ENCODE measurements around the gene ARRB1.

Gene ARRB1

DNA sequence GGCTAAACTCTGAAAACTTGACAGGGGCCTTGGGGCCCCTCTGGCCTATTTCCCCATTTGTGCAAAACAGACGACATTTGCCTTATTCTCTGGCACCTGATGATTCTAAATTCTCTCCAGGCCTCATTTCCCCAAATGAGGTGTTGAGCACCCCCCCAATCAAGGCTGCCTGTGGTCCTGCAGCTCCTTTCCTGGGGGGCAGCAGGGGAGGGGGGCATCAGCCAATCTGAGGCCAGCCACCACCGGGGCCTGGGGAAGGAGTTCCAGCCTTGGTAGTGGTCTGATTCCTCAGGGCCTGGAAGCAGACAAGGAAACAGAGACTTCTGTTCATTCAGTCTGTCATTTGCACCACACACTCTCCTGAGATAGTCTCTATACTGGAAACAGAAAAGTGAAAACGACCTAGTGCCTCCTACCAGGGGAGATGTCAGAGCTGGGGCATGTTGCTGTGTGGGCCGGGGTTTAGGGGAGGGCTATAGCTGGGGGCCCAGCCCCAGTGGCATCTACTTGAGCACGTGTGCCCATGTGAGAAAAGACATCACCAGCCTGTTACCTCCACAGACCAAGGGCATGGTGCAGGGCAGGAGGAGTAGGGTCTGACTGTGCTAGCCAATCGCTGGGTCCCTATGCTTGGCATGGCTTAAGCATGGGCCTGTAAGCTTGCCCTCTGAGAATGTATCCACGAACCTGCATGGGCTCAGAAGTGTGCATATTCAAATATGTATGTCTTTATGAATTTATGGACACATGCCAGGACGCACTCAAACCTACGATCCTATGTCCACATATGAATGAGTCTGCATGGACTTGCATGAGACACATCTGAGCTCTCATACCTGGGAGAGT, 112.6 kb downstream of the ARRB1 start:
- H3K9me3 ChIP-seq (ENCODE audit: control insufficient read depth, insufficient read depth, low read depth, low read length): no peaks in the 10 kb centered on the region
- CTCF ChIA-PET: interaction anchor here (0.6 to 5.4 kb wide), 7 partner anchors 8 to 537 kb away, joined by 3 to 59 read pairs (median 3); no protein-coding TSS in a partner anchor
- no peak overlapping the region for H3K4me3 ChIP-seq (ENCODE audit: low read depth, low read length)
- TF ChIP-seq ZNF707 (tag by site-specific recombination; IDR thresholded peaks at IDR 0.05) (no peak), ZNF114 (tag by site-specific recombination; IDR thresholded peaks at IDR 0.05) (no peak), MZF1 (tag by site-specific recombination; IDR thresholded peaks at IDR 0.05; ENCODE audit: borderline replicate concordance) (no peak), ZNF76 (tag by site-specific recombination; IDR thresholded peaks at IDR 0.05; ENCODE audit: borderline replicate concordance, low read depth) (no peak), GLI4 (tag by site-specific recombination; IDR thresholded peaks at IDR 0.05) (no peak), ZNF138 (tag by site-specific recombination; IDR thresholded peaks at IDR 0.05; ENCODE audit: borderline replicate concordance) (no peak), SALL2 (tag by site-specific recombination; IDR thresholded peaks at IDR 0.05; ENCODE audit: borderline replicate concordance) (no peak), BCL11B (tag by site-specific recombination; IDR thresholded peaks at IDR 0.05; ENCODE audit: low read depth) (no peak), ZNF843 (tag by site-specific recombination; IDR thresholded peaks at IDR 0.05) (no peak), ZFP37 (tag by site-specific recombination; IDR thresholded peaks at IDR 0.05) (no peak)
- TF ChIP-seq, protein P1, sequence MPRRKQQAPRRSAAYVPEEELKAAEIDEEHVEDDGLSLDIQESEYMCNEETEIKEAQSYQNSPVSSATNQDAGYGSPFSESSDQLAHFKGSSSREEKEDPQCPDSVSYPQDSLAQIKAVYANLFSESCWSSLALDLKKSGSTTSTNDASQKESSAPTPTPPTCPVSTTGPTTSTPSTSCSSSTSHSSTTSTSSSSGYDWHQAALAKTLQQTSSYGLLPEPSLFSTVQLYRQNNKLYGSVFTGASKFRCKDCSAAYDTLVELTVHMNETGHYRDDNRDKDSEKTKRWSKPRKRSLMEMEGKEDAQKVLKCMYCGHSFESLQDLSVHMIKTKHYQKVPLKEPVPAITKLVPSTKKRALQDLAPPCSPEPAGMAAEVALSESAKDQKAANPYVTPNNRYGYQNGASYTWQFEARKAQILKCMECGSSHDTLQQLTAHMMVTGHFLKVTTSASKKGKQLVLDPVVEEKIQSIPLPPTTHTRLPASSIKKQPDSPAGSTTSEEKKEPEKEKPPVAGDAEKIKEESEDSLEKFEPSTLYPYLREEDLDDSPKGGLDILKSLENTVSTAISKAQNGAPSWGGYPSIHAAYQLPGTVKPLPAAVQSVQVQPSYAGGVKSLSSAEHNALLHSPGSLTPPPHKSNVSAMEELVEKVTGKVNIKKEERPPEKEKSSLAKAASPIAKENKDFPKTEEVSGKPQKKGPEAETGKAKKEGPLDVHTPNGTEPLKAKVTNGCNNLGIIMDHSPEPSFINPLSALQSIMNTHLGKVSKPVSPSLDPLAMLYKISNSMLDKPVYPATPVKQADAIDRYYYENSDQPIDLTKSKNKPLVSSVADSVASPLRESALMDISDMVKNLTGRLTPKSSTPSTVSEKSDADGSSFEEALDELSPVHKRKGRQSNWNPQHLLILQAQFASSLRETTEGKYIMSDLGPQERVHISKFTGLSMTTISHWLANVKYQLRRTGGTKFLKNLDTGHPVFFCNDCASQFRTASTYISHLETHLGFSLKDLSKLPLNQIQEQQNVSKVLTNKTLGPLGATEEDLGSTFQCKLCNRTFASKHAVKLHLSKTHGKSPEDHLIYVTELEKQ (tag by site-specific recombination; IDR thresholded peaks at IDR 0.05; ENCODE audit: borderline replicate concordance): no peak
- TF ChIP-seq, protein P2, sequence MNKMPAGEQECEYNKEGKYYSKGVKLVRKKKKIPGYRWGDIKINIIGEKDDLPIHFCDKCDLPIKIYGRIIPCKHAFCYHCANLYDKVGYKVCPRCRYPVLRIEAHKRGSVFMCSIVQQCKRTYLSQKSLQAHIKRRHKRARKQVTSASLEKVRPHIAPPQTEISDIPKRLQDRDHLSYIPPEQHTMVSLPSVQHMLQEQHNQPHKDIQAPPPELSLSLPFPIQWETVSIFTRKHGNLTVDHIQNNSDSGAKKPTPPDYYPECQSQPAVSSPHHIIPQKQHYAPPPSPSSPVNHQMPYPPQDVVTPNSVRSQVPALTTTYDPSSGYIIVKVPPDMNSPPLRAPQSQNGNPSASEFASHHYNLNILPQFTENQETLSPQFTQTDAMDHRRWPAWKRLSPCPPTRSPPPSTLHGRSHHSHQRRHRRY (tag by site-specific recombination; IDR thresholded peaks at IDR 0.05): no peak
- H3K4me1 ChIP-seq (ENCODE audit: control insufficient read depth, insufficient read depth, low read length): no peaks in the 10 kb centered on the region
- no peaks in the 10 kb centered on the region for H3K36me3 ChIP-seq (ENCODE audit: control insufficient read depth in 2 of 2, insufficient read depth in 1 of 2, low read length in 2 of 2)
- POLR2A ChIA-PET: no interaction called here
- H3K27ac ChIP-seq (ENCODE audit: extremely low read depth, low read depth, low read length): no peak overlapping the region

DNA sequence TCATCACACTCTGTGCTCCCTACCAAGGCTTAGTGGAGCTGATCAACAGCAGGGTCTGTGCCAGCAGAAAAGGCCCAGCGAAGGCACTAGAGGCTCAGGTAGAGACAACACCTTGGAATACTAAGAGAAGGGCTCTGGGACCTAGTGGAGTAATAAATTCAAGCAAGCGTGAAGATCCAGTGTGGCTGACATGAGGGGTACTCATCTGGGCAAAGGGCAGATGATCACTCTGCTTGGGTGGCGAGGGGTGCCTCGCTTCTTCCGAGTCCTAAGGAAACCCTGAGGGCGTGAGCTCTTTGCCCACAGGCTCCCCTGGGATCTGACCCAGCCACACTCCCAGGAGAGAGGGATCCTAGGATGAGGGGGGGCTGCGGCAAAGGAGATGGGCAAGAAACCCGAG, 114.4 kb downstream of the ARRB1 start:
- POLR2A ChIA-PET: no interaction called here
- no peak for TF ChIP-seq ZNF558 (tag by site-specific recombination; IDR thresholded peaks at IDR 0.05)
- TF ChIP-seq ZNF112 (tag by site-specific recombination; IDR thresholded peaks at IDR 0.05): no peak
- no peak for TF ChIP-seq PRDM1 (tag by site-specific recombination; IDR thresholded peaks at IDR 0.05)
- CTCF ChIA-PET: interaction anchor here (0.6 to 1.7 kb wide), 7 partner anchors 11 to 931 kb away, joined by 3 to 5 read pairs (median 4); no protein-coding TSS in a partner anchor

DNA sequence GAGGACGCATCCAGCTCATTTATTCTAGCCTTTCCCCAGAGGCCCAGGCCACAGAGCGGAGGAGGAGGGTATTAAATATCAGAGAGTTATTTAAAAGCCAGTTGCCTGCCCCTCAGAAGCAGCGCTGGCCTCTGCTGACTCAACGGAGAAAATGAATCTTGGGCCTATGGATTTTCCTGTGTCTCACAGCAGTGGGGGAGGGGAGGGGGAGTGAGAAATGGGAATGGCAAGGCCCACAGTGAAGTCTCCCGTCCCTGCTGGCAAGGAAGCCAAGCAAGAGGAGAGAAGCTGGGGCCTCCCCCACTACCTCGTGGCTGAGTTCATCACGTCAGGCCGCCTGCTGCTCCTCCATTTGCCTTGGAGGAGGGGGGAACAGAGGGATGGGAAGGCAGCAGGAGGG, 115.4 kb downstream of the ARRB1 start:
- no peaks in the 10 kb centered on the region for H3K4me1 ChIP-seq (ENCODE audit: control insufficient read depth, insufficient read depth, low read length)
- H3K9me3 ChIP-seq (ENCODE audit: control insufficient read depth, insufficient read depth, low read depth, low read length): no peaks in the 10 kb centered on the region
- POLR2A ChIA-PET: no interaction called here
- no peak overlapping the region for H3K4me3 ChIP-seq (ENCODE audit: low read depth, low read length)
- no peak overlapping the region for H3K27ac ChIP-seq (ENCODE audit: extremely low read depth, low read depth, low read length)
- CTCF ChIA-PET: interaction anchor here (0.6 to 0.7 kb wide), 2 partner anchors 30 to 149 kb away, joined by 3 to 4 read pairs; no protein-coding TSS in a partner anchor
- no peaks in the 10 kb centered on the region for H3K36me3 ChIP-seq (ENCODE audit: control insufficient read depth in 2 of 2, insufficient read depth in 1 of 2, low read length in 2 of 2)
- no peak for TF ChIP-seq ZNF426 (tag by site-specific recombination; IDR thresholded peaks at IDR 0.05)
- TF ChIP-seq ZNF184 (tag by site-specific recombination; IDR thresholded peaks at IDR 0.05): no peak
- TF ChIP-seq, protein P3, sequence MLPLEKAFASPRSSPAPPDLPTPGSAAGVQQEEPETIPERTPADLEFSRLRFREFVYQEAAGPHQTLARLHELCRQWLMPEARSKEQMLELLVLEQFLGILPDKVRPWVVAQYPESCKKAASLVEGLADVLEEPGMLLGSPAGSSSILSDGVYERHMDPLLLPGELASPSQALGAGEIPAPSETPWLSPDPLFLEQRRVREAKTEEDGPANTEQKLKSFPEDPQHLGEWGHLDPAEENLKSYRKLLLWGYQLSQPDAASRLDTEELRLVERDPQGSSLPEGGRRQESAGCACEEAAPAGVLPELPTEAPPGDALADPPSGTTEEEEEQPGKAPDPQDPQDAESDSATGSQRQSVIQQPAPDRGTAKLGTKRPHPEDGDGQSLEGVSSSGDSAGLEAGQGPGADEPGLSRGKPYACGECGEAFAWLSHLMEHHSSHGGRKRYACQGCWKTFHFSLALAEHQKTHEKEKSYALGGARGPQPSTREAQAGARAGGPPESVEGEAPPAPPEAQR (tag by site-specific recombination; IDR thresholded peaks at IDR 0.05): no peak
- no peak for TF ChIP-seq MZF1 (tag by site-specific recombination; IDR thresholded peaks at IDR 0.05; ENCODE audit: borderline replicate concordance)
- TF ChIP-seq HOXD13 (CRISPR knock-in tag; IDR thresholded peaks at IDR 0.05; ENCODE audit: borderline replicate concordance): no peak
- TF ChIP-seq SP3 (tag by site-specific recombination; IDR thresholded peaks at IDR 0.05): no peak
- no peak for TF ChIP-seq ZBTB21 (tag by site-specific recombination; IDR thresholded peaks at IDR 0.05)
- no peak for TF ChIP-seq TRIM28 (IDR thresholded peaks at IDR 0.05; ENCODE audit: borderline replicate concordance, low read length)
- TF ChIP-seq ZNF510 (tag by site-specific recombination; IDR thresholded peaks at IDR 0.05; ENCODE audit: insufficient replicate concordance): no peak
- TF ChIP-seq ZNF394 (tag by site-specific recombination; IDR thresholded peaks at IDR 0.05; ENCODE audit: borderline replicate concordance): no peak
- no peak for TF ChIP-seq ZNF2 (tag by site-specific recombination; IDR thresholded peaks at IDR 0.05)
- no peak for TF ChIP-seq ZNF776 (tag by site-specific recombination; IDR thresholded peaks at IDR 0.05; ENCODE audit: borderline replicate concordance)

More for the DNA sequence above, 114.4 kb downstream of the ARRB1 start:
- no peaks in the 10 kb centered on the region for H3K36me3 ChIP-seq (ENCODE audit: control insufficient read depth in 2 of 2, insufficient read depth in 1 of 2, low read length in 2 of 2)
- H3K4me3 ChIP-seq (ENCODE audit: low read depth, low read length): no peak overlapping the region
- H3K4me1 ChIP-seq (ENCODE audit: control insufficient read depth, insufficient read depth, low read length): no peaks in the 10 kb centered on the region
- no peaks in the 10 kb centered on the region for H3K9me3 ChIP-seq (ENCODE audit: control insufficient read depth, insufficient read depth, low read depth, low read length)
- no peak overlapping the region for H3K27ac ChIP-seq (ENCODE audit: extremely low read depth, low read depth, low read length)
